Right ventricle myocardium superior (tissue), 1 donor: ENCODE data around the gene XRCC4. TPM values are rescaled to one million over a fixed set of nuclear protein-coding genes. Genes with fewer than 3 reads are reported as not detected.
"Not testable (repeated sequence)": the region's sequence is repeated elsewhere in the genome, so short reads cannot be mapped to it uniquely, and the experiment has no call there.

ENCODE experiments used
- ATAC-seq: fragments of 200-7000 bp; cut with Tn5 transposase; one replicate; pipeline ENCODE4 v1.9.1; 2020; ENCODE audit warnings: mild to moderate bottlenecking; ENCODE audit not compliant: poor library complexity
- DNase-seq: peaks from one replicate; pipeline ENCODE4 v3.0.0-alpha.2; 2020
- intact Hi-C: fragments of 100-400 bp; cut with DNase I; formaldehyde crosslinking; loops from one replicate; pipeline ENCODE4 v1.11.2; 2022
- total RNA-seq: library from RNA; stranded (reverse); fragmentation: NEBNext Ultra II Directional; extraction: Animal tissue kit (Norgen Biotek cat#: 25700); gene quantifications from one replicate; pipeline ENCODE4 v1.2.1, GENCODE V29; 2021
- donor health status: DM: no; HTN: yes; CAD: no; lungs with severe emphysema.

The XRCC4 gene
- total RNA-seq, 1 donor from 2014 or later, result 4.8 TPM

DNA sequence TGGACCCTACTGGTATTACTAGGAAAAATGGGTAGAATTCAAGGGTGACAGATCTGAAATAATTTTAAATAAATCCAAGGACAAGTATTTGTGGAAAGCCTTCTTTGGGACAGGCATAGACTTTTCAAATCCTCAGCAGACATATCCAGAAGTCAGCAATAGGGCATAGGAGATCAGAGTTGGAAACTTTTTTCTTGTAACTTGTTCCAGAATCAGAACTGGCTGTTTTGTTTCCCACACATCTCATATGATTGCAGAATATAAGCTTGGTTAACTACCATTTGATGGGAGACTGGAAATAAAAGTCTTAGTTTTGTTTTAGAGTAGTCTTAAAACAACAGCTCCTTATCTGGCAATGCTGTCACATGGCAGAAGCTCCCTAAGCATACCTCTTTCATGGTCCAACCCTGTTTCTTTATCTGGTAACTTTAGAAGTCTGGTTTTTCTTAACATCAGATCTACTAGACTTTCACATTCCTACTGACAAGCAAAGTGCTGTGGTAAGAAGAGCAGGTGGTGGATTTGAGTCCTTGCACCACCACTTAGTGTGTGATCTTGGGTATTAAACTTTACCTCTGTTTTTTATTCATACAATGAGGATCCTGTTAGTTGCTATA is 25.1 kb downstream of the XRCC4 start:
- intact Hi-C loops, result no loop called here
- DNase-seq, result no peak

GRCh38 chr5:83104021-83104420 is 26.7 kb downstream of the XRCC4 start:
- DNase-seq (no peak), ATAC-seq (no peak)
- intact Hi-C loops, result no loop called here

More for the DNA sequence above, 25.1 kb downstream of the XRCC4 start:
- ATAC-seq, result no peak

- intact Hi-C loops, result no loop called here
- no peak for ATAC-seq
- DNase-seq, result no peak
Observed at GRCh38 chr5:83107692-83108420, 30.5 kb downstream of the XRCC4 start.

DNA sequence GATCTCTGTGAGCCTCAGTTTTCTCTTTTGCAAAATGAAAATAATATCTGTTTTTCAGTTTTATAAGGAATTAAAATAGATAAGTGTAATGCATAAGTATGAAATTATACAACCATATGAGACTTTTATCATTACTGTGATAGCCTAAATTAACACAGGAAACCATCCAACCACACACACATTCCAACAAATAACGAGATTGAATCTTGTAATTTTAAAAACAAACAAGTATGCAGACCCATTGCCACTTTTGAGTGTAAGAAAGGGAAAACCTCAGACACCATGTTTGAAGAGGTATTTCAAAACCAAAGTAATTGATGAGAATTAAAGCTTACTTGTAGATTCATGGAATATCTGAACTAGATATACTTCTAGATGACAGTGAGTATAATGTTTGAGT is 32.0 kb downstream of the XRCC4 start:
- intact Hi-C loops, result no loop called here
- ATAC-seq (no peak), DNase-seq (no peak)

DNA sequence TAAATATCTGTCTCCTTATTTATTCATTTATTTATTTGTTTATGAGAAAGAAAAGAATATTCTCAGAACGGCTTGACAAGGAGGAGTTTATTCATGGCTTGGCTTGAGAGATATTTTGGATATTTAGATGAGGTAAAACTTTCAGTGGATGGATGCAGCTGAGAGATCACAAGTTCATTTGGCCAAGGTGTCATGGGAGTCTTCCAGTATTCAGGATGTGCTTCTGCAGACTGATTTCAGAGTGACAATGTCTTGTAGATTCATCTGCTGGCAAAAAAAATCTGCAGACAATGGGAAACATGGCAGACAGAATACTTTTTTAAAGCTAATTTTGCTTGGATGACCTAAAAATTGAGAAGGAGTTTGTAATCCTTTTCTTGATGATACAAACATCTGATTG is 38.5 kb downstream of the XRCC4 start:
- DNase-seq (no peak), ATAC-seq (no peak)
- intact Hi-C loops, result no loop called here

DNA sequence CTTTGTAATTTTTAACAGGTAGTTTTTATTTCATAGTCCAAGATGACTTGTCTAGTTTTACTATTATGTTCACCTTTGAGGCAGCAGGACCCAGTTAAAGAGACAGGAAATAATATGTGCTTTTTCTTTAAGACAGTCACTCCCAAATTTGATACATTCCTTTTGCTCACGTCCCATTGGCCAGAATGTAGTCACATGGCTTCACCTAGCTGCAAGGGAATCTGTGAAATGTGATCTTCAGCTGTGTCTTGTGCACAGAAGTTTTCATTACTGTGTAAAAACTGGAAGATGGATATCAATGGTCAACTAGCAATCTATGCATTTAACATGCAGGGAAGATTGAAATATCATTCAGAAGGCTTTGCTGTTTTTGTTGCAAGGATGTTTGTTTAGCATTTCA is 41.1 kb downstream of the XRCC4 start:
- intact Hi-C loops, result no loop called here
- ATAC-seq (no peak), DNase-seq (no peak)

DNA sequence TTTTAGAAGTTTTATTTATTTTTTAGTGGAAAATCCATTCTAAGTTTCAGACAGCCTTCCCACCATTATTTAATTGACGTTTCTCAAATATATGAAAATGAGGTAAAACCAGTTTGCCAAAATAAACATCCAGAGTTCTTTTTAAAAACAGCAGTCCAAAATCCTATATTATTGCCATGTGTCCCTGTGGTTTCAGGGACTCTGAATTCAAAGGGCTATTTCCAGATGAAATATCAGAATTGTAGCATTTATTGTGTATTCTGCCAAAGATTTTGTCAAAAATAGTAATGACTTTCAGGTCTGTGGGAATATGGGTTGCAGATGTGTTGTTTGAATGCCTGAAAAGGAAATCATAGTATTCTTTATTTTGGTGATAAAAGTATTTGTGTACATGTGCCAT is 41.6 kb downstream of the XRCC4 start:
- DNase-seq (no peak), ATAC-seq (no peak)
- intact Hi-C loops, result no loop called here

DNA sequence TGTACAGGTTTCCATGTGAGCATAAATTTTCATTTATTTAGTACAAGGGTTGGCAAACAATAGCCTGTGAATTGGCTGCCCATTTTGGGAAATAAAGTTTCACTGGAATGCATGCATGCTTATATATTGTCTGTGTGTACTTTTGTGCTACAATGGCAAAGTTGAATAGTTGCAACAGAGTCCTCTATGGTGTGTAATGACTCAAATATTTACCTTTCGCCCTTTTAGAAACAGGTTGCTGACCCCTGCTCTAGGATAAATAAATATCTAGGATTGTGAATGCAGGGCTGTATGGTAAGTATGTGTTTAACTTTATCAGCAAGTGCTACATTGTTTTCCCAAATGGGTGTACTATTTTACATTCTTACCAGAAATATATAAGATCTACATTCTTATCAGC is 47.2 kb downstream of the XRCC4 start:
- intact Hi-C loops, result no loop called here
- no peak for DNase-seq
- ATAC-seq, result no peak

- ATAC-seq (no peak), DNase-seq (no peak)
- intact Hi-C loops, result no loop called here
Observed at GRCh38 chr5:83125560-83125959, 48.2 kb downstream of the XRCC4 start.

DNA sequence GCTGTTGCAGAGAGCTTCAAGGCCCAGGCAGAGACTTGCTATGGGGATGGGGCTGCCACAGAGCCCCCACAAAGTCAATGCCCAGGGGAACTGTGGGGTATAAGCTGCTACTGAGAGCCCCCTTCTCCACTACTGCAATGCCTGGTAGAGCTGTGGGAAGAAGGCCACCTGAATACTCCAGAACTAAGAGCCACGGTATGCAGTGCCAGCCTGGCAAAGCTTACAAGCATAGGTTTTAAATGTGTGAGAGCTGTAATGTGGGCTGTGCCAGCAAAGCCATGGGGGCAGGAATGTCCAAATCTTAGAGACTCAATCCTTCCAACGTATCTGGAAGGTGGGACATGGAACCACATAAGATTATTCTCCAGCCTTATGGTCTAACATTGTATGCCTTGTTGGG is 49.2 kb downstream of the XRCC4 start:
- intact Hi-C loops, result no loop called here
- DNase-seq (no peak), ATAC-seq (peak; percentile 51)

DNA sequence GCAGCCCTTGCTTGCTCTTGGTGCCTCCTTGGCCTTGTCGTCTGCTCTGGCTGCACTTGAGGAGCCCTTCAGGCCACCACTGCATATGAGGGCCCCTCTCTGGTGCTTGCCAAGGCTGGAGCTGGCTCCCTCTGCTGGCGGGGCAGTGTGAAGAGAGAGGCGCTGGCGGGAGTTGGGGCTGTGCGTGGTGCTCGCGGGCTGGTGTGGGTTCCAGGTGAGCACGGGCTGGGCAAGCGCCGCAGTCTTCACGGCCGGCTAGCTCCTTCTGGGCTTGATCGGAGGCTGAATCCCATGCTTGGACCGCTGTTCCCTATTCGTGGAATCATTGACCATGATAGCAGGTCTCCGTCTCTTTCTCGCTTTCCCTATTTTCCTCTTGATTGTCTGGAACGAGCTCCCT is 56.5 kb downstream of the XRCC4 start:
- intact Hi-C loops, result no loop called here
- DNase-seq (no peak), ATAC-seq (no peak)

DNA sequence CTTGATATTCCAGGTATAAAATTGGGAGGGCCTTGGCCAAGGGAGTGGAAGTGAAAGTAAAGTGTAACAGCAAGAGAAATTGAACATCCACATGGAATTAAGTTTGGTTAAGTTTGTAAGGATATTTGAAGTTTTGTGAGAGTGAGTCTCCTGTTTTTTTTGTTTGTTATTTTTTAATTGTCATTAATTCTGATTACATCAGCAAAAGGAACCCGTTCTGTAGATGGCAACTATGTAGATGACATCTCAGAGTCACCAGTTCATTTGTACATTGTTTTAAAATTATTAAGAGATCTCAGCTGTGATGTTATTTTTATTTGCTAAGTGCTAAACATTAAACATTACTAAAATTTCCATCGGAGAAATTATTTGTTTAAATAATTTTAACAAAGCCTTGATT is 65.2 kb downstream of the XRCC4 start:
- DNase-seq (no peak), ATAC-seq (no peak)
- intact Hi-C loops, result no loop called here

GRCh38 chr5:83145241-83145640 is 67.9 kb downstream of the XRCC4 start:
- DNase-seq, result no peak
- intact Hi-C loops, result no loop called here
- ATAC-seq, result no peak

DNA sequence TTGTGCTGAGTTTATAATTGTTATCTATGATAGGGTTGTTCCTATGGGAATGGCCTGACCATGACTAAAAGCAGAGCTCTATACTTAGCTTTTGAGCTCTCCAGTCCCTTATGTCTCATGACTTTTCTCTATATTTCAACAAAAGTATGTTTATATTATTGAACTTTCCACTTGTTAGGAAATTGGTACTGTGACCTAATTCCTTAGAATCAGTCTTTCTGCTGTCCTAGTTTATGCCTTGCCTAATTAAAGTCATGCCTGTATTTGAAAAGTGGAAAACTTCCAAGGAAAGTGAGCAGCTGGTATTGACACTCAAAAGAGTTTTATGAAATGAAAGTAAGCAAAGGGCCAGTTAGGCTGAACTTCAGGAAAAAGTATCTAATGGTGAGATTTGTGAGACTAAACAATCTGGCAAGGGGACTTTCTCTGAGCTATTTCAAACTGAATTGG is 68.6 kb downstream of the XRCC4 start:
- intact Hi-C loops, result no loop called here
- DNase-seq, result no peak
- ATAC-seq, result no peak

- intact Hi-C loops, result no loop called here
- no peak for ATAC-seq
Observed at GRCh38 chr5:83146441-83146840, 69.1 kb downstream of the XRCC4 start.

GRCh38 chr5:83147593-83147992 is 70.2 kb downstream of the XRCC4 start:
- no peak for DNase-seq
- no peak for ATAC-seq
- intact Hi-C loops, result no loop called here

More at GRCh38 chr5:83146441-83146840, 69.1 kb downstream of the XRCC4 start:
- no peak for DNase-seq

DNA sequence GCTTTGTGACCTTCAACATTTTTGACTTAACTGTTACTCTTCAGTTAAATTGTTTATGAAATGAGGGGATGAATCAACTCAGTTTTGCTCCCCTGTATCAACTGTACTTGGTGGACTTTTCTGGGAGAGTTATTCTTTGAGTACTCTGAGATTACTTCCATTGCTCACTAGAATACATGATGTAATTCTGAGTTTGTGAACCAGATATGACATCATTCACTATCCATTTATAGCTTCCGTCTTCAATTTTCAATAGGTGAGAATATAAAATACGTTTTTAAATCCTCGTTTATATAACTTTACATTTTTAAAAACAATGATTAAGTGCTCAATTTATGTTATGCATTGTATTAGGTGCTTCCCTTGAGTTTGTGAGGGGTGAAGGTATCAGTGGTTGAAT is 71.0 kb downstream of the XRCC4 start:
- intact Hi-C loops, result no loop called here
- no peak for DNase-seq
- ATAC-seq, result no peak

GRCh38 chr5:83149671-83150070 is 72.3 kb downstream of the XRCC4 start:
- DNase-seq, result no peak
- intact Hi-C loops, result no loop called here
- ATAC-seq, result no peak

DNA sequence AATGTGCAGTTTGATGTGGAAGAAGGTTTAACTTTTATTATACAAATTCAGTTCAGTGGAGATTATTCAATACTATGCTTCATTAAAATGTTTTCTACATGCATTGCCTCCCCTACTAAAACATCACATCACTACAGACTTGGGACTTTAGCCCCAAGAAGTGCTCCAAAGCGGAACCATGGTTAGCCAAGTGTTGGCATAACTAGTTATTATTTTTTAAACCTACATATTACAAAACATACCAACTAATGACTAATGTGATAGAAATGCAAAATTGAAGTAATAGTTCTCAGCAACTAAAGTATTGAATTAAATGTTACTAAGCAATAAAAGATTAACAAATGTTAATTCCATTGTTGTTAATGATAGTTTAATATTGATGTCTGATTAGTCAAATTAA is 74.5 kb downstream of the XRCC4 start:
- intact Hi-C loops, result no loop called here
- no peak for ATAC-seq
- no peak for DNase-seq

- ATAC-seq, intact Hi-C loops, DNase-seq: not testable (repeated sequence)
Observed at GRCh38 chr5:83152996-83153395, 75.6 kb downstream of the XRCC4 start.

GRCh38 chr5:83156001-83156400 is 78.7 kb downstream of the XRCC4 start:
- intact Hi-C loops, result no loop called here
- no peak for DNase-seq

More at GRCh38 chr5:83156001-83156400, 78.7 kb downstream of the XRCC4 start:
- no peak for ATAC-seq
